AG09309 (cell line): ENCODE data around the gene YLPM1.

Experiments used
- DNase-seq: peaks from one replicate; pipeline ENCODE4 v3.0.0-alpha.2; 2010; ENCODE audit warnings: low read depth
- H3K4me3 ChIP-seq: 2 replicates; pipeline ENCODE4 v1.5.1; 2011; ENCODE audit warnings: mild to moderate bottlenecking, low read depth, low read length, moderate library complexity; ENCODE audit not compliant: control insufficient read depth
- CTCF ChIP-seq: IDR thresholded peaks from 2 replicates; pipeline ENCODE4 v1.5.1; 2011; ENCODE audit warnings: mild to moderate bottlenecking, low read depth, low read length, inconsistent platforms; ENCODE audit not compliant: insufficient read depth, control insufficient read depth; ENCODE audit errors: missing control alignments

The YLPM1 gene

GRCh38 chr14:74846968-74847665 lies 84.0 kb downstream of the YLPM1 start:
- DNase-seq, result no peak
- no peak overlapping the region for H3K4me3 ChIP-seq
- TF ChIP-seq CTCF, result no peak

- DNase-seq, result no peak
- TF ChIP-seq CTCF, result no peak
These were observed 85.7 kb downstream of the YLPM1 start for GRCh38 chr14:74848768-74849167.

GRCh38 chr14:74852922-74853530 lies 89.9 kb downstream of the YLPM1 start:
- no peak for DNase-seq
- H3K4me3 ChIP-seq, result no peak overlapping the region
- TF ChIP-seq CTCF, result no peak

More at GRCh38 chr14:74848768-74849167, 85.7 kb downstream of the YLPM1 start:
- no peak overlapping the region for H3K4me3 ChIP-seq

GRCh38 chr14:74853581-74853980 lies 90.5 kb downstream of the YLPM1 start:
- TF ChIP-seq CTCF, result no peak
- DNase-seq, result no peak
- no peak overlapping the region for H3K4me3 ChIP-seq

- no peak for DNase-seq
- no peak for TF ChIP-seq CTCF
- H3K4me3 ChIP-seq, result no peak overlapping the region
These were observed 91.9 kb downstream of the YLPM1 start for GRCh38 chr14:74855021-74855420.

GRCh38 chr14:74855945-74856344 lies 92.8 kb downstream of the YLPM1 start:
- DNase-seq, result no peak
- no peak for TF ChIP-seq CTCF
- no peak overlapping the region for H3K4me3 ChIP-seq
